WTC11 (cell line): ENCODE data around the gene CDYL. TPM values are rescaled to one million over a fixed set of nuclear protein-coding genes. Genes with fewer than 3 reads are reported as not detected.

Source experiments
- ATAC-seq: fragments of 200-7000 bp; cut with Tn5 transposase; 2 replicates; pipeline ENCODE4 v1.10.0; 2021; ENCODE audit warnings: mild to moderate bottlenecking, moderate library complexity
- CTCF ChIA-PET: fragments of 300-600 bp; sonication (Branson Sonifier 250); formaldehyde crosslinking; loops from one replicate; lab custom pipeline; 2021; ENCODE audit warnings: antibody characterized with exemption; lab: Charles Lee
- POLR2A ChIA-PET: fragments of 350-600 bp; sonication (Branson Sonifier 250); formaldehyde crosslinking; loops from one replicate; lab custom pipeline; 2021; ENCODE audit warnings: antibody characterized with exemption; lab: Charles Lee
- DNase-seq: peaks from one replicate; pipeline ENCODE4 v3.0.0; 2021; ENCODE audit warnings: low spot score
- H3K27ac Mint-ChIP-seq: 2 replicates; pipeline ENCODE4 v1.8.0; 2021; ENCODE audit warnings: mixed read lengths
- H3K27me3 Mint-ChIP-seq: 2 replicates; pipeline ENCODE4 v1.8.0; 2021; ENCODE audit warnings: low read depth, mild to moderate bottlenecking, moderate library complexity, mixed read lengths
- H3K36me3 Mint-ChIP-seq: 2 replicates; pipeline ENCODE4 v1.8.0; 2021; ENCODE audit warnings: mixed read lengths
- H3K4me1 Mint-ChIP-seq: 2 replicates; pipeline ENCODE4 v1.8.0; 2022; ENCODE audit warnings: mixed read lengths
- H3K4me3 Mint-ChIP-seq: 2 replicates; pipeline ENCODE4 v1.8.0; 2021; ENCODE audit warnings: mild to moderate bottlenecking, moderate library complexity, mixed read lengths
- H3K9me3 Mint-ChIP-seq: 2 replicates; pipeline ENCODE4 v1.8.0; 2021; ENCODE audit warnings: mixed read lengths
- ATF1 ChIP-seq: sonication (generic); formaldehyde crosslinking; IDR thresholded peaks from 2 replicates; pipeline ENCODE4 v1.8.1; 2023; ENCODE audit warnings: mild to moderate bottlenecking, moderate library complexity, missing genetic modification reagents
- ATF2 ChIP-seq: sonication (generic); formaldehyde crosslinking; IDR thresholded peaks from 2 replicates; pipeline ENCODE4 v1.8.1; 2022; ENCODE audit warnings: low read depth, missing genetic modification reagents, borderline replicate concordance
- CDX4 ChIP-seq: fragments of 250-450 bp; sonication (Bioruptor Pico); IDR thresholded peaks from 2 replicates; pipeline ENCODE4 v1.9.0; 2021; ENCODE audit warnings: moderate library complexity, mild to moderate bottlenecking, inconsistent platforms, borderline replicate concordance
- EMX1 ChIP-seq: fragments of 250-450 bp; sonication (Bioruptor Pico); IDR thresholded peaks from 2 replicates; pipeline ENCODE4 v1.8.0; 2021; ENCODE audit warnings: mild to moderate bottlenecking
- FOXP4 ChIP-seq: sonication (generic); formaldehyde crosslinking; IDR thresholded peaks from 2 replicates; pipeline ENCODE4 v1.8.0; 2022; ENCODE audit warnings: mild to moderate bottlenecking, missing genetic modification reagents
- GTF2I ChIP-seq: fragments of 250-450 bp; sonication (Bioruptor Pico); conservative IDR thresholded peaks from 2 replicates; pipeline ENCODE4 v1.4.0; 2021; ENCODE audit warnings: mild to moderate bottlenecking
- JAZF1 ChIP-seq: fragments of 250-450 bp; sonication (Bioruptor Pico); IDR thresholded peaks from 2 replicates; pipeline ENCODE4 v1.9.0; 2021; ENCODE audit warnings: moderate library complexity, mild to moderate bottlenecking, inconsistent platforms
- JUN ChIP-seq: sonication (generic); formaldehyde crosslinking; IDR thresholded peaks from 2 replicates; pipeline ENCODE4 v1.8.0; 2023; ENCODE audit warnings: mild to moderate bottlenecking, missing genetic modification reagents
- MLX ChIP-seq: sonication (generic); formaldehyde crosslinking; IDR thresholded peaks from 2 replicates; pipeline ENCODE4 v1.8.1; 2023; ENCODE audit warnings: mild to moderate bottlenecking, missing genetic modification reagents, moderate library complexity
- NFE2L1 ChIP-seq: sonication (generic); formaldehyde crosslinking; IDR thresholded peaks from 2 replicates; pipeline ENCODE4 v1.8.1; 2023; ENCODE audit warnings: missing genetic modification reagents
- NR1H2 ChIP-seq: sonication (generic); formaldehyde crosslinking; IDR thresholded peaks from 2 replicates; pipeline ENCODE4 v1.9.0; 2021; ENCODE audit warnings: mild to moderate bottlenecking, moderate library complexity, missing genetic modification reagents
- SOX15 ChIP-seq: fragments of 250-450 bp; sonication (Bioruptor Pico); IDR thresholded peaks from 2 replicates; pipeline ENCODE4 v1.9.0; 2021; ENCODE audit warnings: mild to moderate bottlenecking
- SP1 ChIP-seq: sonication (generic); formaldehyde crosslinking; conservative IDR thresholded peaks from 2 replicates; pipeline ENCODE4 v1.8.1; 2022; ENCODE audit warnings: missing genetic modification reagents
- ZNF263 ChIP-seq: sonication (generic); formaldehyde crosslinking; IDR thresholded peaks from 2 replicates; pipeline ENCODE4 v1.8.1; 2022; ENCODE audit warnings: low read depth, mild to moderate bottlenecking, moderate library complexity, missing genetic modification reagents
- total RNA-seq: library from RNA; stranded (reverse); gene quantifications from 3 replicates; pipeline ENCODE4 v1.2.3, GENCODE V29; 2021
- TF ChIP-seq, protein P1 (sequence below): sonication (generic); formaldehyde crosslinking; IDR thresholded peaks from 2 replicates; pipeline ENCODE4 v1.8.1; 2023; ENCODE audit warnings: mild to moderate bottlenecking, moderate library complexity, missing genetic modification reagents
- TF ChIP-seq, protein P2 (sequence below): sonication (generic); formaldehyde crosslinking; IDR thresholded peaks from 2 replicates; pipeline ENCODE4 v1.8.1; 2023; ENCODE audit warnings: mild to moderate bottlenecking, missing genetic modification reagents
- TF ChIP-seq, protein P3 (sequence below): sonication (generic); formaldehyde crosslinking; IDR thresholded peaks from 2 replicates; pipeline ENCODE4 v1.8.1; 2022; ENCODE audit warnings: mild to moderate bottlenecking, moderate library complexity, missing genetic modification reagents
- TF ChIP-seq, protein P4 (sequence below): sonication (generic); formaldehyde crosslinking; IDR thresholded peaks from 2 replicates; pipeline ENCODE4 v1.8.1; 2023; ENCODE audit warnings: mild to moderate bottlenecking, missing genetic modification reagents, moderate library complexity
- TF ChIP-seq, protein P5 (sequence below): fragments of 250-450 bp; sonication (Bioruptor Pico); IDR thresholded peaks from 2 replicates; pipeline ENCODE4 v1.8.0; 2021; ENCODE audit warnings: mild to moderate bottlenecking
- TF ChIP-seq, protein P6 (sequence below): sonication (generic); formaldehyde crosslinking; IDR thresholded peaks from 2 replicates; pipeline ENCODE4 v1.8.0; 2022; ENCODE audit warnings: mild to moderate bottlenecking, missing genetic modification reagents

CDYL gene
- total RNA-seq, 1 experiment from 2014 or later = 92.0 TPM

- DNase-seq (no peak), ATAC-seq (no peak)
- Mint-ChIP-seq H3K4me1 (peaks cover 23% of the 10 kb centered on the region), H3K9me3 (no peaks in the 10 kb centered on the region), H3K27me3 (no peaks in the 10 kb centered on the region), H3K27ac (no peak overlapping the region), H3K4me3 (no peak overlapping the region)
- POLR2A ChIA-PET = no interaction called here
- CTCF ChIA-PET = no interaction called here
- TF ChIP-seq, protein P1, sequence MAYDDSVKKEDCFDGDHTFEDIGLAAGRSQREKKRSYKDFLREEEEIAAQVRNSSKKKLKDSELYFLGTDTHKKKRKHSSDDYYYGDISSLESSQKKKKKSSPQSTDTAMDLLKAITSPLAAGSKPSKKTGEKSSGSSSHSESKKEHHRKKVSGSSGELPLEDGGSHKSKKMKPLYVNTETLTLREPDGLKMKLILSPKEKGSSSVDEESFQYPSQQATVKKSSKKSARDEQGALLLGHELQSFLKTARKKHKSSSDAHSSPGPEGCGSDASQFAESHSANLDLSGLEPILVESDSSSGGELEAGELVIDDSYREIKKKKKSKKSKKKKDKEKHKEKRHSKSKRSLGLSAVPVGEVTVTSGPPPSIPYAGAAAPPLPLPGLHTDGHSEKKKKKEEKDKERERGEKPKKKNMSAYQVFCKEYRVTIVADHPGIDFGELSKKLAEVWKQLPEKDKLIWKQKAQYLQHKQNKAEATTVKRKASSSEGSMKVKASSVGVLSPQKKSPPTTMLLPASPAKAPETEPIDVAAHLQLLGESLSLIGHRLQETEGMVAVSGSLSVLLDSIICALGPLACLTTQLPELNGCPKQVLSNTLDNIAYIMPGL (CRISPR knock-in tag) = no peak
- TF ChIP-seq ATF2 (CRISPR knock-in tag) = no peak
- TF ChIP-seq, protein P2, sequence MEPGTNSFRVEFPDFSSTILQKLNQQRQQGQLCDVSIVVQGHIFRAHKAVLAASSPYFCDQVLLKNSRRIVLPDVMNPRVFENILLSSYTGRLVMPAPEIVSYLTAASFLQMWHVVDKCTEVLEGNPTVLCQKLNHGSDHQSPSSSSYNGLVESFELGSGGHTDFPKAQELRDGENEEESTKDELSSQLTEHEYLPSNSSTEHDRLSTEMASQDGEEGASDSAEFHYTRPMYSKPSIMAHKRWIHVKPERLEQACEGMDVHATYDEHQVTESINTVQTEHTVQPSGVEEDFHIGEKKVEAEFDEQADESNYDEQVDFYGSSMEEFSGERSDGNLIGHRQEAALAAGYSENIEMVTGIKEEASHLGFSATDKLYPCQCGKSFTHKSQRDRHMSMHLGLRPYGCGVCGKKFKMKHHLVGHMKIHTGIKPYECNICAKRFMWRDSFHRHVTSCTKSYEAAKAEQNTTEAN (CRISPR knock-in tag) = no peak
- TF ChIP-seq, protein P3, sequence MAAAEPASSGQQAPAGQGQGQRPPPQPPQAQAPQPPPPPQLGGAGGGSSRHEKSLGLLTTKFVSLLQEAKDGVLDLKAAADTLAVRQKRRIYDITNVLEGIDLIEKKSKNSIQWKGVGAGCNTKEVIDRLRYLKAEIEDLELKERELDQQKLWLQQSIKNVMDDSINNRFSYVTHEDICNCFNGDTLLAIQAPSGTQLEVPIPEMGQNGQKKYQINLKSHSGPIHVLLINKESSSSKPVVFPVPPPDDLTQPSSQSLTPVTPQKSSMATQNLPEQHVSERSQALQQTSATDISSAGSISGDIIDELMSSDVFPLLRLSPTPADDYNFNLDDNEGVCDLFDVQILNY (CRISPR knock-in tag) = no peak
- no peak for TF ChIP-seq EMX1 (CRISPR knock-in tag)
- TF ChIP-seq JAZF1 = no peak
- no peak for TF ChIP-seq NR1H2 (CRISPR knock-in tag)
- TF ChIP-seq MLX (CRISPR knock-in tag) = no peak
- no peak for TF ChIP-seq FOXP4 (CRISPR knock-in tag)
- TF ChIP-seq SP1 (CRISPR knock-in tag) = no peak
- TF ChIP-seq, all 79 proteins: peak for 0
- no peaks in the 10 kb centered on the region for H3K36me3 Mint-ChIP-seq
These were observed 186.7 kb downstream of the CDYL start for GRCh38 chr6:4962905-4963304.

DNA sequence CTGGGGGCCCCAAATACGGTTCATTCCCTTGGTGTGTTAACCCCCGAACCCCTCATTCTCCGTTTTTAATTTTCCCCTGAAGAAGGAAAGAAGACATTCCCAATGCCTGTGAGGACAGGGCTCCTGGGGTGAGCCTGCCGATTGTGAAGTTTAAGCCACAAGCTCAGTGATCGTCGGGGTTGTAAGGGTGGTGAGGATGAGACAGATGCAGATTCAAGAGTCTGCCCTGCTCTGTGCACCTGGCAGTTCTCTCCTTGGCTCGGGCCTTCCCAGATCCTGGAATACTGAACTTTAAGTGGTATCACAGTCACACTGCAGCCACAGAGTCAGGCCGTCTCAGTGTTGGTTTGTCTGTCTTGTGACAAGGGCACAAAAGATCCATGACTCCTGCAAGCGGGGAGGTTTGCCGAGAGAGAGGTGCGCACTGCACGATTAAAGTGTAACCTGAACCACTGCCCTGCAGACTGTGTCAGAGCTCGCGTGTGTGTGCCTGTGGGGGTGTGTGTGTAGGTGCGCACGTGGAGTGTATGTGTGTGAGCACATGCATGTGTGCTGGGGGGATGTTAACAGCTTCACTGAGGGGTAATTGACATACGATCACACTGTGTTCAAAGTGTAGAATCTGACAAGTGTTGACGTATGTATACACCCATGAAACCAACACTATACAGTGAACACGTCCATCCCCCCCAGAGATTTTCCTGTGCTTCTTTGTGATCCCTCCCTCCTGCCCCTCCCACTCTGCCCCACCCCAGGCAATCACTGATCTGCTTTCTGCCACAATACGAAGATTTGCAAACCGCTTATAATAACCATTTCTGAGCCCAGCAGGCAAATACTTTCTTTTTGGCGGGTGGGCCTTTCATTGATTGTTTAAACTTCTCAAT lies 188.7 kb downstream of the CDYL start:
- Mint-ChIP-seq H3K4me1 (peaks cover 9% of the 10 kb centered on the region), H3K4me3 (no peak overlapping the region), H3K9me3 (no peaks in the 10 kb centered on the region), H3K36me3 (no peaks in the 10 kb centered on the region), H3K27me3 (no peaks in the 10 kb centered on the region), H3K27ac (no peak overlapping the region)
- ATAC-seq (peak; percentile 21), DNase-seq (no peak)
- ChIA-PET CTCF (interaction anchor here (1.3 kb wide), 1 partner anchor 65 kb away, joined by 7 read pairs; no protein-coding TSS in a partner anchor), POLR2A (no interaction called here)
- TF ChIP-seq, protein P4, sequence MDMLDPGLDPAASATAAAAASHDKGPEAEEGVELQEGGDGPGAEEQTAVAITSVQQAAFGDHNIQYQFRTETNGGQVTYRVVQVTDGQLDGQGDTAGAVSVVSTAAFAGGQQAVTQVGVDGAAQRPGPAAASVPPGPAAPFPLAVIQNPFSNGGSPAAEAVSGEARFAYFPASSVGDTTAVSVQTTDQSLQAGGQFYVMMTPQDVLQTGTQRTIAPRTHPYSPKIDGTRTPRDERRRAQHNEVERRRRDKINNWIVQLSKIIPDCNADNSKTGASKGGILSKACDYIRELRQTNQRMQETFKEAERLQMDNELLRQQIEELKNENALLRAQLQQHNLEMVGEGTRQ (CRISPR knock-in tag) = no peak
- no peak for TF ChIP-seq SP1 (CRISPR knock-in tag)
- TF ChIP-seq, protein P5, sequence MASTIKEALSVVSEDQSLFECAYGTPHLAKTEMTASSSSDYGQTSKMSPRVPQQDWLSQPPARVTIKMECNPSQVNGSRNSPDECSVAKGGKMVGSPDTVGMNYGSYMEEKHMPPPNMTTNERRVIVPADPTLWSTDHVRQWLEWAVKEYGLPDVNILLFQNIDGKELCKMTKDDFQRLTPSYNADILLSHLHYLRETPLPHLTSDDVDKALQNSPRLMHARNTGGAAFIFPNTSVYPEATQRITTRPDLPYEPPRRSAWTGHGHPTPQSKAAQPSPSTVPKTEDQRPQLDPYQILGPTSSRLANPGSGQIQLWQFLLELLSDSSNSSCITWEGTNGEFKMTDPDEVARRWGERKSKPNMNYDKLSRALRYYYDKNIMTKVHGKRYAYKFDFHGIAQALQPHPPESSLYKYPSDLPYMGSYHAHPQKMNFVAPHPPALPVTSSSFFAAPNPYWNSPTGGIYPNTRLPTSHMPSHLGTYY (CRISPR knock-in tag) = no peak
- no peak for TF ChIP-seq ATF1 (CRISPR knock-in tag)
- TF ChIP-seq ATF2 (CRISPR knock-in tag) = no peak
- no peak for TF ChIP-seq JUN
- no peak for TF ChIP-seq ZNF263 (CRISPR knock-in tag)
- TF ChIP-seq, protein P6, sequence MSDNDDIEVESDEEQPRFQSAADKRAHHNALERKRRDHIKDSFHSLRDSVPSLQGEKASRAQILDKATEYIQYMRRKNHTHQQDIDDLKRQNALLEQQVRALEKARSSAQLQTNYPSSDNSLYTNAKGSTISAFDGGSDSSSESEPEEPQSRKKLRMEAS (CRISPR knock-in tag) = no peak
- no peak for TF ChIP-seq SOX15 (CRISPR knock-in tag)
- TF ChIP-seq CDX4 = no peak
- TF ChIP-seq GTF2I = no peak
- TF ChIP-seq NFE2L1 (CRISPR knock-in tag) = no peak
